Activated effector memory CD4-positive, alpha-beta T cell treated with Interleukin-2 at 50 U/mL for 16 hours (primary cell): ENCODE data around the gene ITGA7.
"Not testable (repeated sequence)": the region's sequence is repeated elsewhere in the genome, so short reads cannot be mapped to it uniquely, and the experiment has no call there.

Experiments
- DNase-seq: peaks from one replicate; pipeline ENCODE4 v3.0.0-alpha.2; 2020

ITGA7 gene

DNA sequence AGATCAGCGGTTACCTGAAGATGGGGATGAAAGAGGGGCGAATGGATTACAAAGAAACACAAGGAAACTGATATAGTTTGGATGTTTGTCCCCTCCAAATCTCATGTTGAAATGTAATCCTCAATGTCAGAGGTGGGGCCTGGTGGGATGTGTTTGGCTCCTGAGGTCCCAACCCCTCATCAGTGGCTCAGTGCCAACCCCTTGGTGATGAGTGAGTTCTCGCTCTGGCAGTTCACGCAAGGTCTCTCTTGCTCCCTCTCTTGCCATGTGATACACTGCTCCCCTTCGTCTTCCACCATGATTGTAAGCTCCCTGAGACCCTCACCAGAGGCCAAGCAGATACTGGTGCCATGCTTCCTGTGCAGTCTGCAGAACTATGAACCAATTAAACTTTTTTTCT is 28.0 kb downstream of the ITGA7 start:
- no peak for DNase-seq

DNA sequence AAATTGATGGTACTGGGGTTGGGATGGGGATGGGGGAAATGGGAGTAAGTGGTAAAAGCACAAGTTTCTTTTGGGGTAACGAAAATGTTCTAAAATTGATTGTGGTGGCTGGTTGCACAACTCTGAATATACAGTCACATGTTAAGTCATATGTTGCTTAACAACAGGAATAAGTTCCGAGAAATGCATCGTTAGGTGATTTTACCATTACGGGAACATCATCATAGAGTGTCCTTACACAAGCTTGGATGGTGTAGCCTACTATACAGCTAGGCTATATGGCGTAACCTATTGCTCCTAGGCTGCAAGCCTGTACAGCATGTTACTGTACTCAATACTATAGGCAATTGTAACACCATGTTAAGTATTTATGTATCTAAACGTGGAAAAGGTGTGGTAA is 31.0 kb downstream of the ITGA7 start:
- DNase-seq = no peak

DNA sequence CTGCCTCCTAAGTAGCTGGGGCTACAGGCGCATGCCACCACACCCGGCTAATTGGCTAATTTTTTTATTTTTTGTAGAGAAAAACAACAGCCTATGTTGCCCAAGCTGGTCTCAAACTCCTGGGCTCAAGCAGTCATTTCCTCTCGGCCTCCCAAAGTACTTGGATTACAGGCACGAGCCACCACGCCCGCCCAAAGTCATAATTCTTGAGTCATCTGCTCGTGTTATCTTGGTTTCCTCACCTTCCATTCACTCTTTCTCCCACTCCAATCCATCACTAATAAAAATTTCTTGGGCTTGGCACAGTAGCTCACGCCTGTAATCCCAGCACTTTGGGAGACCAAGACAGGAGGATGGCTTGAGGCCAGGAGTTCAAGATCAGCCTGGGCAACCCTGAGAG is 32.0 kb downstream of the ITGA7 start:
- DNase-seq = no peak

DNA sequence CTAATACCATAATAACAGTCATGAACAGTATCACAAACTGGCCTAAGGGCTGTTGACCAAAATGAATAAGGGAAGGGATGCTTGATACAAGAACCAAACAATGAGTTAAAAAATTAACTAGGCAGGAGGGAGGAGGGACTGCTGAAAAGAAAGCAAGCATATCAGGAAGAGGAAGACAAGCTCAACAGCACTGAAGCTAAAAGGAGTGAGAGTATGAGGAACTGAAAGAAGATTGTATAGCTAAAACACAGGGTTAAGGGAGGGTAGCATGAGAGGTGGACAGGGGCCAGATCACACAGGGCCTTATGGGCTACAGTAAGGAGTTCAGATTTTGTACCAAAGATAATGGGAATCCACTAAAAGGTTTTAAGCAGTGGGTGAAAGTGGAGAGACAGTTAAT is 34.1 kb downstream of the ITGA7 start:
- DNase-seq = no peak

DNA sequence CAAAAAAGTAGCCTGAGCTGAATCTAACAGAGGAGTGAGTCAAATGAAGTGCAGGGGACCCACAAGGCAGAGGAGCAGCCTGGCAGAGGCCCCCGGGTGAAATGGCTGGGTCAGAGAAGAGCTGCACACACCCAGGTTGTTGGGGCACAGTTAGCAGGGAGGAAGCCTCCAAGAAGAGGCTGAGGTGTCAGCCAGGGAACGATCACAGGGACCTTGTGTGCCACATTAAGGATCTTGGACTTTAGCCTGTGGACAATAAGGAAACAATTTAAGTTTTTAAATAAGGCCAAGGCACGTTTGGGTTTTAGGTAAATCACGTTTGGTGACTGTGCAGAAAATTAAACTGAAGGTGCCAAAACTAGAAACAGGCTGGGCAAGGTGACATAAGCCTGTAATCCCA is 36.0 kb downstream of the ITGA7 start:
- DNase-seq = no peak

DNA sequence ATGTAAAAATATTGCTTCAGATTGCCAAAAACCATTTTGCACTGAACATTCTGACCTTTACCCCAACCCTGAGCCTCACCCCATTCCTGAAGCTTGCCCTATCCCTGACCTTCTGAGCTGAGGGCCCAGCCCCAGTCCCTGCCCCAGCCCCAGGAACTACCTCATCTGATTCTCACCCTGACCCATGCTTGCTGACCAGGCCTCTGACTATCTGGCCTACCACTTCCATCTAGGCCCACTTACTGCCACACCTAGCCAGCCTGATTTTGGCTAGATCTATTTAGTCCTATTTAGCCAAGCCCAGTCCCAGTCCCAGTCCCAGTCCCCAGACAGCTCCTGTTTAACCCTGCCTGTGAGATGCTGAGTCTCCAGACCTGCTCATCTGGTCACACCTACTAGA is 37.4 kb downstream of the ITGA7 start:
- no peak for DNase-seq

DNA sequence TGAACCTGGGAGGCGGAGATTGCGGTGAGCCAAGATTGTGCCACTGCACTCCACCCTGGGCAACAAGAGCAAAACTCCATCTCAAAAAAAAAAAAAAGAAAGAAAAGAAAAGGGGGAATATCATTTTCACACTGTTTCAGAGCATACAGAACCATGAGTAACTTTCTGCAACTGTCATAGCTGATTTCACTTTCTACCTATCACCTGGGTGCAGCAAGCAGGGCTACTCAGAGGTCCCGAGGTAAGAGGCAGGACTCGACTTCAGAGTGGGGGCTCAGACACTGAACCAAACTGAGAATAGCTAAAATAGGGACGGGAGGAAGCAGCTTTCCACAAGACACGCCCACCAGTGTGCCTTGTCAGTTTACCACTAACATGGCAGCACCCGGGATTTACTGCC is 41.2 kb downstream of the ITGA7 start:
- DNase-seq = no peak

DNA sequence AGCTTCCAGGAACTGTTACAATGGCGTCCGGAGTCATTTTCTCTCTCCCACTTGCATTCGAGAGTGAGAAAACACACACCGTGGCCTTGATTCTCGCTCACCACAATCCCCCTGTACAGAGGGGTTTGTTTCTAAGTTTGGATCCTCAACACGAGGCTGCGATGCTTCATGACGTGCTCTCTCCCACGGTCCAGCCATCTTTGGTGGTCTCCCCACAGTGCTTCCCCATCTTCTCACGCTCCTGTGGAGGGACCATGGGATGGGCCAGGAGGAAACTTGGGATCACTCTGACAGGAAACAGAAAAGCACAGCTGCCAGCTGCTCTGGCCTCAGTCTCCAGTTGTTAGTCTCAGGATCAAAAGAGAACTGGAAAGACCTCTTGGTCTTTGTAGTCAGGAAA is 42.9 kb downstream of the ITGA7 start:
- DNase-seq = no peak

DNA sequence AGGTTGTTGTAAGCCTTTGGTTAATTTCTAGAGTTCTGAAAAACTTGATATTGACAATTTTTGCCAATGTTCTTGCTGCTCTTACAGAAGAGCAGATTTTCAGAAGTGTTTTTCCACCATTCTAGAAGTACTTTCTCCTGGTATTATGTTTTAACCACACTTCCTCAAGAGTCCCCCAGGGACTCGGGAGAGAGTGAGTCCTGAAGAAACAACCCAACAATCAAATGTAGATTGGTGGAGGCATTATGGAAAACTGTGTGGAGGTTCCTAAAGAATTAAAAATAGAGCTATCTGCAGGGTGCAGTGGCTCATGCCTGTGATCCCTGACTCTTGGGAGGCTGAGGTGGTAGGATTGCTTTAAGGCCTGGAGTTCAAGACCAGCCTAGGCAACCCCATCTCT is 44.3 kb downstream of the ITGA7 start:
- no peak for DNase-seq

DNA sequence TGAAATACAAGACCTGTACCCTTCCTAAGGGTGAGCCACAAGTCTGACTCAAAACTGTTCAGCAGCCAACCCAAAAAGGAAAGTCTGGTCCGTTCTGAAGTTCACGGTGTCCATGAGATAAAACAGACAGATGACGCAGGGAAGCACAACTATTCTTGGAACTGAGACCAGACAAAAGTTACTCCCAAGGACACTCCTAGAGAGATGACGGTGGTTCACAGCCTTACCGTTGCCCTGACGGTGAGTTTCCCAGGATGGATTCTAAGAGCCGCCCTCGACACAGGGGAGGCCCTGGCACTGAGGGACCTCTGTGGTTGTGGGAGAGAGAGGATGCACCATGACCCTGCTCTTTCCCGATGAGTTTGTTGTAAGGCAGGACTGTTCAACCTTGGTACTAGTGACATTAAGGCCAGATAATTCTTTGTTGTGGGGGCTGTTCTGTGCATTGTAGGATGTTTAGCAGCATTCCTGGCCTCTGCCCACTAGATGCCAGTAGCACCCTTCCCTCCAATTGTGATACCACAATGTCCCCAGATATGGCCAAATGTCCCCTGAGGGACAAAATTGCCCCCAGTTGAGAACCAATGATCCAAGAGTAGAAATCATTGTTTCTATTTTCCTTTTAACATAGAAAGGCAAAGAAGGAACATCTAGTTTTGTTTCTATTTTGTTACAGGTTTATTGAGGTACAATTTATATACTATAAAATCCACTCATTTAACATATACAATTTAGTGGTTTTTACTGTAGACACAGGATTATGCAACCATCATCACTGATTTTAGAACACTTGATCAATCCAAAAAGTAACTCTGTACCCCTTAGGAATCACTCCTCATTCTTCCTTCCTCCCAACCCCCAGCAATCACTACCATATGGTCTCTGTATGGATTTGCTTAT is 48.0 kb downstream of the ITGA7 start:
- DNase-seq = no peak

DNA sequence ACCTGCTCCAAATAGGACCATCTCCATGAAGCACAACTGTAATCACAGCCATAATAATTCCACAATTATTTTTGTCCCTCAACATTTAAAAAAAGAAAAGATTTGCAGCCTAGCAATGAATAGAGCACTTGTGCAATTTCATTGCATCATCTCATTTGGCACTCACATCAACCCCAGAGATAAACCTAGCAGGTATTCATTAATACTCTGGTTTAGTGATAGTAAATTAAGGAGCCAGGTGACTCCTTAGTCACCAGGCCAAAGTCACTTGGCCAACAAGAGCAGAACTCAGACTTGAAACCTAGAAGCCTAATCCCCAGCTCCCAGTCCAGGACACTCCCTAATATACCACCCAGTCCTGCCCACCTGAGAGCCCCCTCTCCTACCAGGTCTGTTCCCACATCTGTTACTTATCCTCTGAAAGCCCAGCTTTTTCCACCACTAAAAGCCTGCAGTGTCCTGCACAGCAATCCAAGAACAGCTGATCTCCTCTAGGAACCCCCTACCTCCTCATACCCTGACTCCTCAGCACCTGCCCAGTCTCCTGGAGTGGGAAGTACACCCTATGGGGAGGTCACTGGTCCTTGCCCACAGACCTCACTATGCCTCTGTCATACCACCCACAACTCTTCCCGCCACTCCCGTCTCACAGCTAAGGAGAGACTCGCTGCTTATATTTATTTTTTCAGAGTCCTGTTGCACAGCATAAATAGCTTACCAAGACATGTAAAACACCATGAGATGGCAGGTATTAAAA is 48.9 kb downstream of the ITGA7 start:
- DNase-seq = no peak

DNA sequence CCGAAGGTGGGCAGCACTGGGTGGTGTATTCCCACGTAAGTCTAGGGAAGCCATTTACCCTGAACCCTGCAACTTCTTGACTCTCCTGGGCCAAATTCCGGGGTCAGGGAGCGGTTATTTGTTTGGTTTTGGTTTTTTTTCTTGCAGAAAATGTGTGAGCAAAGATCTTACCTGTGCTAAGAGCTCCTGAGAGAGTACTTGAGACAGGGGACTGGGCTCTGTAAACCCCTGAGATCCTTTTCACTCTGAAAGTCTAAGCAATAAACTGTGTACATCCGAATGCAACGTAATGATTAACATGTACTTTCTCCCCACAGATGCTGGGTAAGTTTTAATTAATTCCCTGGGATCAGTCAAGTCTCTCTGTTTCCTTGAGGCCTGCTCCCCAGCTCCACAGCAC is 49.5 kb downstream of the ITGA7 start:
- DNase-seq = no peak

DNA sequence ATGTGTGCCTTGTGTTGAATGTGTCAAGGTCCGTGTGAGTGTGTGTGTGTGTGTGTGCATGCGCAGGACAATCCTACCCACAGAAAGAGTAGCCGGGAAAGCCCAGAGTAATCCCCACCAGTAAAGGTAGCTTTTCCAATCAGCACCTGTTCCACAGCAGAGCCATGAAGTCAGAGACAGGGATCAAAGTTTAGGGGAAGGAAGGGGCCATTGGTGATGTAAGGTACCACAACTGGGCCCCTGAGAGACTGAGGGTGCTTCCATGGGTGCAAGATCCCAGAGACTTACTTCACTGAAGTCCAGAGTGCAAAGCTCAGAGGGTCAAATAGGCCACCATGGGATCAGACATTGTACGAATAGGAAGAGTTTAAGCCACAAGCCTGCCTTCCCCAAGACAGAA is 50.5 kb downstream of the ITGA7 start:
- DNase-seq = no peak

DNA sequence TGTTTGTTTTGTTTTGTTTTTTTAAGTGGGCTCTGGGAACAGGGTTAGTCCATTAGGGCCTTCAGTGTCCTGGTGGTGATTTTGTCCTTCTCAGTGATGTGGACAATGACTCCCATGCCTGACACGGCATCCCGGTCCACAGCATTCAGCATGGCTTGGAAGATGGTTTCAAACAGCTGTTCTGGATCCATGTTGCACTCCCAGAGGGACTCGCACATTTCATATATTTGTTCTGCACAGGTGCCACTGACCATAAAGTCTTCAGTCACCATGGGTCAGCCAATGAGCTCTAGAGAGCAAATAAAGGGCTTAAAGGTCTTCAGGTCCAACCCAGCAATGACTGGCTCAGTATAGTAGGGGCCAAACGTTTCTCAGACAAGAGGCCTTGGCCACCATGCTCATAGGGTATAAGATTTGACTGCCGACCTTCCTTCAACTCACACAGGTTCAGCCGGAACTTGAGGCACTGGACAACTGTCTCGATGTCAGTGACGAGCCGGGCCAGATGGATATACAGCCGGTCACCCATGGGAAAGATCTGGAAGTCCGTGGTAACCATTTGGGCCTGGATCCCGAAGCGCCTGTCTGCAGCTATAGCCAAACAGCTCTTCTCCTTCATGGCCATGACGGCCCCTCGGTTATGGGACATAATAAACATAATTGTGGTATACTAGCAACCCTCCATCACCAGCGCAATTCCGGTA is 53.0 kb downstream of the ITGA7 start:
- no peak for DNase-seq

DNA sequence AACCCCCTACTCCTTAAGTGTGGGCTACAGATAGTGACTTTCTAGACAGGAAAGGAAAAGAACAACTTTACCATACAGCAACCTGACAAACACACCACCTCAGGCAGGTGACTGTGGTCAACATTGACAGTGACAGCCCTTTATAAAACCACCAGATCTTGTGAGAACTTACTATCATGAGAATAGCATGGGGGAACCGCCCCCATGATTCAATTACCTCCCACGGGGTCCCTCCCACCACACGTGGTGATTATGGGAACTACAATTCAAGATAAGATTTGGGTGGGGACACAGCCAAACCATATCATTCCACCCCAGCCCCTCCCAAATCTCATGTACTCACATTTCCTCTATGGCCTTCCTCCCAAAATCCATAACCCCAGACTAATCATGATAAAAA is 54.7 kb downstream of the ITGA7 start:
- DNase-seq = no peak

DNA sequence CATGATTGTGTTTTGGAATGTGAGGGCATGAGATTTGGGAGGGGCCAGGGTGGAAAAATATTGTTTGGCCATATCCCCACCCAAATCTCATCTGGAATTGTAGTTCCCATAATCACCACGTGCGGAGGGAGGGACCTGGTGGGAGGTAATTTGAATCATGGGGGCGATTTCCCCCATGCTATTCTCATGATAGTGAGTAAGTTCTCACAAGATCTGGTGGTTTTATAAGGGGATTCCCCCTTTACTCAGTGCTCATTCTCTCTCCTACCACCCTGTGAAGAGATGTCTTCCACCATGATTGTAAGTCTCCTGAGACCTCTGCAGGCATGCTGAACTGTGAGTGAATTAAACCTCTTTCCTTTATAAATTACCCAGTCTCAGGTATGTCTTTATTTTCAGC is 55.4 kb downstream of the ITGA7 start:
- DNase-seq = no peak

DNA sequence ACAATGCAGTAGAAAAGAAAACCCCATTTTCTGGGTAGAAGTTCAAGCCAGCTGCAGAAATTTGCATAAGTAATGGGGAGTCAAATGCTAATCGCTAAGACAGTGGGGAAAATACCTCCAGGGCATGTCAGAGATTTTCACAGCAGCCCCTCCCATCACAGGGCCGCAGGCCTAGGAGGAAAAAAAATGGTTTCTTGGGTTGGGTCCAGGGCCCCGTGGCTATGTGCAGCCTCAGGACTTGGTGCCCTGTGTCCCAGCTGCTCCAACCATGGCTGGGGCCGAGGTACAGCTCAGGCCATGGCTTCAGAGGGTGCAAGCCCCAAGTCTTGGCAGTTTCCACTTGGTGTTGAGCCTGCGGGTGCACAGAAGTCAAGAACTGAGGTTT is 56.4 kb downstream of the ITGA7 start:
- no peak for DNase-seq

DNA sequence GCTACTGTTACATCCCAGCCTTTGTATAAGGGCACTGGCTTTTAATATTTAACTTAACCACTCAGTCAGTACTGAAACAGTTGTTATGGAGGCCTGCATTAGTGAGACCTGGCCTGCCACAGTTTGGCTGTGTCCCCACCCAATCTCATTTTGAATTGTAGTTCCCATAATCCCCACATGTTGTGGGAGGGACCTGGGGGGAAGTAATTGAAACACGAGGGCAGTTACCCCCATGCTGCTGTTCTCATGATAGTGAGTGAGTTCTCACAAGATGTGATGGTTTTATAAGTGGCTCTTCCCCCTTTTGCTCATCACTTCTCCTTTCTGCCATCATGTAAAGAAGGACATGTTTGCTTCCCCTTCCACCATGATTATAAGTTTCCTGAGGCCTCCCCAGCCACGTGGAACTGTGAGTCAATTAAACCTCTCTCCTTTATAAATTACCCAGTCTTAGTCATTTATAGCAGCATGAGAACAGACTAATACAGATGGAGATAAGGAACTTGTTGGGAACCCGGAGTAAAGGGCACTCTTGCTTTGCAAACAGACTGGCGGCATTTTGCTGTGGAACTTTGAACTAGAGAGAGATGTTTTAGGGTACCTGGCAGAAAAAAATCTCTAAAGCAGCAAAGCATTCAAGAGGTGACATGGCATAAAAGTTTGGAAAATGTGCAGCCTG is 56.9 kb downstream of the ITGA7 start:
- DNase-seq = not testable (repeated sequence)

DNA sequence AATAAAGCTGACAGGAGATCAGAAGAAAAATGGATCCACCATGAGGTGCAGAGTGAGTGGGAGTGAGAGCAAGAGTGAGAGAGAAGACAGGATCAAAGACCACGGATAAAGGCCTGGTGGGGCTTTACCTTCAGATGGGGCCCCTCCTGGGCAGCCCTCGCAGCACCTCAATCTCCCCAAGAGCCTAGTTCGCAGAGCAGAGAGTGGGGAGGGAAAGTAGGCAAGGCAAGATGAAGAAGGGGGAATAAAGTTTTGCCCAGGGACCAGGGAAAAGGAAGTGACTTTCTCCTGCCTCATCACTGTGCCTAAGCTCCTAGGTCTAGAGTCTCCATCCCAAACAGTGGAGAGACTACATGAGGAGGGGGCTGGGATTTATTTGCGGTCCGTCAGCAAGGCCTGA is 60.7 kb downstream of the ITGA7 start:
- no peak for DNase-seq

DNA sequence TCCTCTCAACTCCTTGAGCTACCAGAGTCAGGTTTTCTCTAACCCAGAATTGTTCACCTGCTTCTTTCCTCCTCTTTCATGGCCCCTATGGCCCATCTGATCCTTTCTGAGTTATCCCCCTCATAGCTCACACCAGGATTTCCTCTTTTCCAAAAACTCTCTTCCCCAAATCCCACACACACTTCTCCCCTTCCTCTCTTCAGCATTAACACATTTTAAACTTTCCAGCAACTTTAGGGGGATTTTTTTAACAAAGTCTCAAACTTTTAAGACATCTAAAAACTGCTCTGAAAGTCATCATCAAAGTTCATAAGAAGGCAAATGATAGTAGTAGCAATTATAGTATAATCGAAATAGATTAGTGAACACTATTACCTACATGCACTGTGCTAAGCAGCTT is 63.1 kb downstream of the ITGA7 start:
- DNase-seq = no peak

DNA sequence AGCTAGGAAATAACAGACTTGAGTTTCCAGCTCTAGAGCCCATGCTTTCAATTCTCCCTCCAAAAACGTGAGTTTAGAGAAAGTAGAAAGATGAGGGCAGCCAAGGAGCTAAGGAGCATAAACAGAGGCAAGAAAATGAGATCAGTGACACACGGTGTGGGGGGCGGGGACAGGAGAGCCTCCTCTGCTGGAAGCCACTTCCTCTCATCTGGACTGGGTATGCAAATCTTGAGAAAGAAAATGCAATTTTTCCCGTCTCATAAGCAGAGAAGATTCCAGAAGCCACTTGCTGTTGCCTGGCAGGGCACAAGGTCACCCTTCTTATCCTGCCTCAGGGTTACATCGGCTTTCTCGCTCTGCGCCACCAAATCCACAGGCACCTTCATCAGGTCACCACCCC is 65.0 kb downstream of the ITGA7 start:
- no peak for DNase-seq

DNA sequence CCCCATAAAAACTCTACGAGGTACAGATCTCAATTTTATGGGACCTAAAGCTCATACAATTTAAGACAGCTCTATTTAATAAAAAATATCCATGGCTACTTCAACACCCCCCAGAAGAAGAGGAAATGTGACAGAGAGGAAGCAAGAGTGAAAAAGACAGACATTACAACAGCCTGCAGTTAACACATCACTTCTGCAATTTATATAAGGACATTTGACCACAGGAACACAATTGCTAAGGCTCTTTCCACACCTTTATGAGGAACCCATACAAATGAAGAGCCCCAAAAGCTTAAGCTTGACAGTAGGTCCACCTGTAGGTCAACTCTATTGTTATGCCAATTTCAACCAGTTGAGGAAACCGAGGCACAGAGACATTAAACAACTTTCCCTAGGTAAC is 65.4 kb downstream of the ITGA7 start:
- DNase-seq = no peak

DNA sequence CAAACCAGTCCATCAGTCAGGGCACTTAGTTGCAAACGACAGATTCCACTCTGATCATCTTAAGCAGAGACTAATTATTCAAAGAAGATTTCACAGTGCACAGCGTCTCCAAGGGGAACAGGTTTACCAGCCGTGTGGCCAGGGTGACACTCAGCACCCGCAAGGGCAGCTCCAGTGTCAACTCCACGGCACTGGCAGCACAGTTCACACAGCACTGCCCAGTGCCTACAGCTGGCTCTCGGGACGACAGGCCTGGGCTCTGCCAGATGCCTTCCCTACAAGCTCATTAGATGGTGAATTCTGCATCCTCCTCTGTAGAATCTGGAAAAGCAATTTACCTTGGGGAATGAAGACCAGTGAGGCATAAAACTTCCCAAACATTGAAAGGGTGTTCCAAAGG is 66.1 kb downstream of the ITGA7 start:
- DNase-seq = no peak
